ENCODE measurements around the gene ZBTB14.

ZBTB14 gene

DNA sequence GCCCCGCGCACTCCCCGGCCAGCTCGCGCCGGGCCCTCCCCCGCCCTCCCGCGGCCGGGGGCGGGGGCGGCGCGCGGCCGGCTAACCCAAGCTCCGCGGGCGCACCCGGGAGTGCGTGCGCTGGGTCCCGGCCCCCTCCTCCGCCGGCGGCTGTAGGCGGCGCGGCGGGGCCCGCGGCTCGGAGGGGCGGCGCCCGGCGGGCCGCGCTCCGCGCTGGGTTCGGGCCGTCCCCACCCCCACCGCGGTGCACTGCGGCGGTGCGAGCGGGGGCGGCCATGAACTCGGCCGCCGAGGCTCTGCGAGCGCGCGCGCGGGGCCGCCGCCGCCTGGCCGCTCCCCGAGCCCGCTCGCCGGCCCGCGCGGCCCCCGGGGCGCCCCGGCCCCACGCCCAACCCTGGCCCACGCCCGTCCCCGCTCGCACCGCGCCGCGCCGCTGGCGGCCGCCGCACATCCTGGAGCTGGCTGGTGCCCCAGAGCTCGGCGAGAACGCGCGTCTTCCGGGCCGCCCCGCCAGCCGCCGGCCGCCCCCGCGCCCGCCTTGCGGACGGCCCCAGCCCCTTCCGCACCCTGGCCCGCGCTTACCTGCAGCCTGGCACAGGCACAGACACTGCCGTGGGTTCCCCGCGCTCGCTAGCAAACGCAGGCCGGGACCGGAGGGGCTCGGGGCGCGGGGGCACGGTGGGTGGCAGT lies at the start of gene ZBTB14:
Gene ZBTB14 (minus strand): TSS at position 496 of the 690 bp plus-strand sequence. CDS start 2,480 bp downstream, outside the sequence.
- Mint-ChIP-seq H3K36me3 (peaks cover 12% of the 10 kb centered on the region), H3K27ac (peak within 1 kb of the TSS; percentile 93), H3K9me3 (no peaks in the 10 kb centered on the region), H3K4me3 (peak within 1 kb of the TSS; percentile 93), H3K4me1 (peaks cover 12% of the 10 kb centered on the region), H3K27me3 (peaks cover 7% of the 10 kb centered on the region)
- ATAC-seq (ENCODE audit: low read depth) = peak; percentile 41
- peak; percentile 62 to 73 for DNase-seq (ENCODE audit: low spot score in 2 of 2)

DNA sequence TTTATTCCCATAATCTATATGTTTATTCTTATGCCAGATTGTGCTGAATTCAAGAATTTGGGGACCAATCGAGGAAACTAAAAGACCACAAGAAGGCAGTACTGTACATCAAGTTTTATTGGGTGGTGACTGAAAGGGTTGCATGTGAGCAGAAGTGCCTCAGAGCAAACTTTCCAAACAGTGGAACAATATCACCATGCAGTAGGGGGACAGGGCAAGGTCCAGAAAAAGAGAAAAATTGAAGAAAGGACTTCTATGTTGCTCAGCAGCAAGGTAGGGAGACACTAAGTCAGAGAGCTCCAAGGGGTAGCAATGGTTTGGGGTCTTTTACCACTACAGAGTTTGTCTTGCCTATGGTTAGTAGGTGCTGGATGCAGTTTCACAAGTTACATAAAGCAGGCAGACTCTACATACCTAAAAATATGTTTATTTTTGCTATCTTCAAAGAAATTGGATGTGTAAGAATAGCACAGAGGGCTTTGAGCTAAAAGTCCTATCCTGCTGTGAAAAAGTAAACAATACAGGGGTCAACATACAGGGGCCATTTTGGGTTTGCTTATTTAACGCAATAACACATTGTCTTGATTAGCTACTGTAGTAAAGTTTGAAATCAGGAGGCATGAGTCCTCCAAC lies 43.8 kb upstream of the ZBTB14 start:
- H3K27me3 Mint-ChIP-seq = peaks cover 12% of the 10 kb centered on the region
- H3K9me3 Mint-ChIP-seq = no peaks in the 10 kb centered on the region
- no peak overlapping the region for H3K4me3 Mint-ChIP-seq
- H3K4me1 Mint-ChIP-seq = no peaks in the 10 kb centered on the region
- ATAC-seq (ENCODE audit: low read depth) (no peak), DNase-seq (ENCODE audit: low spot score in 2 of 2) (no peak)
- H3K27ac Mint-ChIP-seq = no peak overlapping the region
- H3K36me3 Mint-ChIP-seq = no peaks in the 10 kb centered on the region

DNA sequence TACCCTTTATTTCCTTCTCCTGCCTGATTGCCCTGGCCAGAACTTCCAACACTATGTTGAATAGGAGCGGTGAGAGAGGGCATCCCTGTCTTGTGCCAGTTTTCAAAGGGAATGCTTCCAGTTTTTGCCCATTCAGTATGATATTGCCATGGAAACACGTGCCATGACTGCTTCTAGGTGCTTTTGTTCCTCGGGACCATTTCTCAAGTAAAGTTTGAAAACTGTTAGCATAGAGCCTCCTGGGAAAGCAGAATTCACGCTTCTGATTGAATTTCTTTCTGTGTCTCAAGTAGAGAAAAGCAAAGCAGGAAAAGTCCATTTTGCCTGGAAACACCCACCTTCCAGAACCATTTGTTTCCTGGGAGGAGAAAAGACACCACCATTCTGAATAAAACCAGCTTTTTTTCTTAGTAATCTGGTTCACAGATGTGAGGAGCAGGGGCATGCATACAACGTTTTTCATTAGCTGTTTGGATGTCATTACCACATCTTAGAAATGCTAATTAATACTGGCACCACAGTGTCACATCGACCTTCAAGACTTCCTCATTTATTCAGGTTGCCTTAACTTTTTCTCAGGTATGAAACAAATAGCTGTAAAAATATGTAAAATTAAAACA lies 39.0 kb upstream of the ZBTB14 start:
- H3K27ac Mint-ChIP-seq = no peak overlapping the region
- peaks cover 7% of the 10 kb centered on the region for H3K27me3 Mint-ChIP-seq
- DNase-seq (ENCODE audit: low spot score in 2 of 2) (no peak), ATAC-seq (ENCODE audit: low read depth) (no peak)
- peaks cover 2% of the 10 kb centered on the region for H3K36me3 Mint-ChIP-seq
- peaks cover 1% of the 10 kb centered on the region for H3K9me3 Mint-ChIP-seq
- H3K4me3 Mint-ChIP-seq = no peak overlapping the region
- H3K4me1 Mint-ChIP-seq = no peaks in the 10 kb centered on the region

DNA sequence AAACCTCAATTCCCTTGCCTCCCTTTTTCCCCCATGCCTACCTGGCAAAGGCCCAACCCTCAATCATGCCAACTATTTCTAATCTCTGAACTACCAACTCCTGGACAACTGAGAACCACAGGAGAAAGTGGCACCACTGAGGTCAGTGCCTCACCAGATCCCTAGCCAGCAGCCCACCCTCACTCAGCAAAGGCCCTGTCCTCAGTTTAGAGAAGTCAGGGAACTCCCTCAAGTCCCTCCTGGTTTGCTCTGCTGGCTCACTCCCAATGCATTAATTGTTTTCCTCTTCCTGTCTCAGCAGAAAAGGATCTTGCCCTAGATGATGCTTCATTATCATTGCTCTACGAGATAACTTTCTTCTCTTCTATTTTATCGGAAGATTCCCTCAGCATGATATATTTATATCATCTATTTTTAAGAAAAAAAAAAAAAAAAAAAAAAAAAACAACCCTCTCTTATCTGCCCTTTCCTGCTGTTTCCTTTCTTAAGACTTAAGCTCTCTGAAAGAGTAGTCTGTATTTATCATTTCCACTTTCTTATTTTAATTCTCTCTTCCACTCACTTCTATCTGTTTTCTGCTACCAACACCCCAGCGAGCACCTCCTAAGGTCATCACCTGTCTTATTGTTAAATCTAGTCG lies 22.7 kb upstream of the ZBTB14 start:
- Mint-ChIP-seq H3K4me3 (no peak overlapping the region), H3K27me3 (peaks cover 4% of the 10 kb centered on the region), H3K27ac (no peak overlapping the region), H3K9me3 (no peaks in the 10 kb centered on the region), H3K4me1 (no peaks in the 10 kb centered on the region), H3K36me3 (peaks cover 20% of the 10 kb centered on the region)
- ATAC-seq (ENCODE audit: low read depth) (no peak), DNase-seq (ENCODE audit: low spot score in 2 of 2) (no peak)

DNA sequence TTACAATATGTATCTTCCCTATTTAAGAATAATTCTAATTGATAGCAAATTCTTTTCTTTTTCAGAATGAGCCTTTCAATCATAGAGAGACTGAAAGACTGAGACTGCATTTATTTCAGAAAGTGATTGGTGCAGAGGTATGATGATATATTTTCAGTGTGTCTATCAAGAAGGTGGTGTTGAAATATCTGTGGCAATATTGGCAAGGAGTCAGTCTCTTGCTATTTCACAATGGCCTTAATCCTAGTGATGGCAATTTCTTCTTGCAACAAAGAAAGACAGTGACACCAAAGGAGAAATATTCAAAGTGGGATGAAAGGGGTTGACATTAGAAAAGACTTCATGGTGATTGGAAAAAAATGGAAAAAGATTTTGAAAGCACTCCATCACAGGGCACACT lies 21.7 kb upstream of the ZBTB14 start:
- no peak for ATAC-seq (ENCODE audit: low read depth)

DNA sequence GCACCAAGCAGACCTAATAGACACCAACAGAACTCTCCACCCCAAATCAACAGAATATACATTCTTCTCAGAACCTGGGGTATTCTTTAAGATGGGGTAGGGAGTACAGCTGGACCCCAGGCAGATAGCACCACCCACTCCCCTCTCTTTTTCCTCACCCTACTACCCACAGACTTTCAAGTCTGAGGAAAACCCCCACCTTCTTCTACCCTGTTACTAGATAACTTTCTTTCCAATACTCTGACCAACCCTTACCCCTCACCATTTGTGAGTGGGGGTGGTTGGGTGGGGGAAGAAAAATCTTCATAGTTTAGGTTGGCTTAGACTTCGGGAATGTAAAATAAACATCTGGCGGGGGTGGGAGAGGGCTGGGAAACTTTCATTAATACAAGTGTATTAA lies 20.3 kb upstream of the ZBTB14 start:
- no peak for ATAC-seq (ENCODE audit: low read depth)
- Mint-ChIP-seq H3K27me3 (peaks cover 2% of the 10 kb centered on the region), H3K9me3 (no peaks in the 10 kb centered on the region), H3K27ac (no peak overlapping the region), H3K4me1 (no peaks in the 10 kb centered on the region), H3K36me3 (peaks cover 18% of the 10 kb centered on the region), H3K4me3 (no peak overlapping the region)
- DNase-seq (ENCODE audit: low spot score in 2 of 2) = no peak

More for the DNA sequence above, 21.7 kb upstream of the ZBTB14 start:
- H3K27me3 Mint-ChIP-seq = peaks cover 4% of the 10 kb centered on the region
- DNase-seq (ENCODE audit: low spot score in 2 of 2) = no peak
- H3K9me3 Mint-ChIP-seq = no peaks in the 10 kb centered on the region
- no peaks in the 10 kb centered on the region for H3K4me1 Mint-ChIP-seq
- H3K36me3 Mint-ChIP-seq = peaks cover 21% of the 10 kb centered on the region
- no peak overlapping the region for H3K4me3 Mint-ChIP-seq
- H3K27ac Mint-ChIP-seq = no peak overlapping the region

- H3K4me3 Mint-ChIP-seq = no peak overlapping the region
- DNase-seq (ENCODE audit: low spot score in 2 of 2) = no peak
- no peak for ATAC-seq (ENCODE audit: low read depth)
- H3K27ac Mint-ChIP-seq = no peak overlapping the region
- H3K36me3 Mint-ChIP-seq = peaks cover 1% of the 10 kb centered on the region
- H3K4me1 Mint-ChIP-seq = peaks cover 14% of the 10 kb centered on the region
- no peaks in the 10 kb centered on the region for H3K27me3 Mint-ChIP-seq
- H3K9me3 Mint-ChIP-seq = no peaks in the 10 kb centered on the region
Observed at GRCh38 chr18:5311301-5311989, 15.9 kb upstream of the ZBTB14 start.

DNA sequence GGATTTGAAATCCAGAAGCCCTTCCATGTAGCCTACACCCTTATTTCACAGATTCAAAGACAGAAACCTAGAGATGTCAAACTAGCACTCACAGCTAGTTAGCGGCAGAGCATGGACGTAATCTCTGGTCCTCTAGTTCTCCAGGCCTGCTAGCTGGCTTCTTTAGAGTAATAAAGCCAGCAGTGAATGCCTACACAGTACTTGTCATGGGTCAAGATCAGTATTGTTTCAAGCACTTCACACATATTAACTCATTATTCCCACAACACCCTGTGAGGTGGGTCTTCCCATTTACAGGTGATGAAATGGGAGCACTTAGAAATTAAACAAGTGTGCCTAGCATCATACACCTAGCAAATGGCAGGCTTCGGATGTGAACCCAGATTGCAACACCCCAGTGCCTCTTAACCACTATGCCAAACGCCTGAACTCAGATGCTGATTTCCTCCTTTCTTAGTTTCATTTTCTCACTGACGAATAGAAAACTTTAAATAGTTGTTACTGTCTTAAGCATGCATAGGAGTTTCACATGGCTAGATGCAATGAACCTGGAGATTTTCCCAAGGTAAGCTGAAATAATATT lies 14.5 kb upstream of the ZBTB14 start:
- H3K4me3 Mint-ChIP-seq = peak overlapping the region; percentile 77
- DNase-seq (ENCODE audit: low spot score in 2 of 2) (peak; percentile 19 to 27), ATAC-seq (ENCODE audit: low read depth) (peak; percentile 98)
- peaks cover 1% of the 10 kb centered on the region for H3K36me3 Mint-ChIP-seq
- no peaks in the 10 kb centered on the region for H3K27me3 Mint-ChIP-seq
- H3K4me1 Mint-ChIP-seq = peaks cover 14% of the 10 kb centered on the region
- no peaks in the 10 kb centered on the region for H3K9me3 Mint-ChIP-seq
- H3K27ac Mint-ChIP-seq = peak overlapping the region; percentile 88

DNA sequence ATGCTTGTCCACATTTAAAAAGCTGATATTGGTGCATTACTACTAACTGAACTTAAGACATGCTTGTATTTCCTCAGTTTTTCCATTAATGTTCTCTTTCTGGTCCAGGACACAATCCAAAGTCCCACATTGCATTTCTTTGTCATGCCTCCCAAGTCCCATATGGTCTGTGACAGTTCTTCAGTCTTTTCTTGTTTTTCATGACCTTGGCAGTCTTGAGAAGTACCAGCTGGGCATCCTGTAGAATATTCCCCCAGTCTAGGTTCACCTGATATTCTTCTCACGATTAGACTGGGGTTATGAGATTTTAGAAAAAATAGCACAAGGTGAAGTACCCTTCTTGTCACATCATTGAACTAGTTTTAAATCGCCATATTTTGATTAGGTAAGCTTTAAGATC lies 10.3 kb upstream of the ZBTB14 start:
- Mint-ChIP-seq H3K36me3 (no peaks in the 10 kb centered on the region), H3K27me3 (peaks cover 7% of the 10 kb centered on the region), H3K27ac (no peak overlapping the region), H3K4me1 (peaks cover 14% of the 10 kb centered on the region), H3K4me3 (no peak overlapping the region), H3K9me3 (no peaks in the 10 kb centered on the region)
- DNase-seq (ENCODE audit: low spot score in 2 of 2) (no peak), ATAC-seq (ENCODE audit: low read depth) (no peak)

- H3K36me3 Mint-ChIP-seq = no peaks in the 10 kb centered on the region
- no peak overlapping the region for H3K4me3 Mint-ChIP-seq
- ATAC-seq (ENCODE audit: low read depth) = no peak
- H3K27ac Mint-ChIP-seq = no peak overlapping the region
- DNase-seq (ENCODE audit: low spot score in 2 of 2) = no peak
- no peaks in the 10 kb centered on the region for H3K9me3 Mint-ChIP-seq
- peaks cover 11% of the 10 kb centered on the region for H3K27me3 Mint-ChIP-seq
- peaks cover 3% of the 10 kb centered on the region for H3K4me1 Mint-ChIP-seq
Observed at GRCh38 chr18:5304232-5304631, 8.7 kb upstream of the ZBTB14 start.

GRCh38 chr18:5303636-5304035 lies 8.1 kb upstream of the ZBTB14 start:
- H3K27ac Mint-ChIP-seq = no peak overlapping the region
- no peak for DNase-seq (ENCODE audit: low spot score in 2 of 2)
- H3K4me3 Mint-ChIP-seq = no peak overlapping the region
- peaks cover 14% of the 10 kb centered on the region for H3K27me3 Mint-ChIP-seq
- H3K9me3 Mint-ChIP-seq = no peaks in the 10 kb centered on the region
- H3K4me1 Mint-ChIP-seq = no peaks in the 10 kb centered on the region
- ATAC-seq (ENCODE audit: low read depth) = no peak
- no peaks in the 10 kb centered on the region for H3K36me3 Mint-ChIP-seq

DNA sequence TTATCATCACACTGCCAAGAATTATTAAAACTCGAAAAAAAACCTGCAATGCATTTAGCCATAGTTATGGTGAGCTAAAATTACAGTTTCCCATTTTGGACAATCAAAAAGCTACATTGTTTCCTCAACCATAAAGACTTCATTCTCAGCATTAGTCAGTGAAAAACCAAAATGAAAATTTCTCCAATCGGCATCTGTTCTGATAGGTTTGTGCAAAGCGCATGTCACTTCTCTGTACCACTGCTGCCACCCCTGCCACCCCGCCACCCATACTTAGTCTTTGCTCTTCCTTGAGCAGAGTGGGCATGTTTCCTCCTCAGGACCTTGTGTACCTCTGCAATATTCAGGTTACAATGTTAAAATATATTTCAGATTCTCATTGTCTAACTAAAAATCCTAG lies 7.1 kb upstream of the ZBTB14 start:
- Mint-ChIP-seq H3K9me3 (no peaks in the 10 kb centered on the region), H3K27ac (no peak overlapping the region), H3K27me3 (peaks cover 14% of the 10 kb centered on the region), H3K36me3 (no peaks in the 10 kb centered on the region), H3K4me3 (no peak overlapping the region), H3K4me1 (no peaks in the 10 kb centered on the region)
- DNase-seq (ENCODE audit: low spot score in 2 of 2) (no peak), ATAC-seq (ENCODE audit: low read depth) (no peak)

- no peak overlapping the region for H3K27ac Mint-ChIP-seq
- no peak overlapping the region for H3K4me3 Mint-ChIP-seq
- H3K4me1 Mint-ChIP-seq = peaks cover 6% of the 10 kb centered on the region
- H3K9me3 Mint-ChIP-seq = no peaks in the 10 kb centered on the region
- ATAC-seq (ENCODE audit: low read depth) (no peak), DNase-seq (ENCODE audit: low spot score in 2 of 2) (no peak)
- H3K36me3 Mint-ChIP-seq = no peaks in the 10 kb centered on the region
- peaks cover 14% of the 10 kb centered on the region for H3K27me3 Mint-ChIP-seq
Observed at GRCh38 chr18:5300476-5301010, 5.0 kb upstream of the ZBTB14 start.

Data from memory B cell (primary cell).